ENCODE data around the gene MED27. TPM values are rescaled to one million over a fixed set of nuclear protein-coding genes. Genes with fewer than 3 reads are reported as not detected.

The MED27 gene
- total RNA-seq, 2 donors from 2014 or later = 12.0 to 18.8 TPM

DNA sequence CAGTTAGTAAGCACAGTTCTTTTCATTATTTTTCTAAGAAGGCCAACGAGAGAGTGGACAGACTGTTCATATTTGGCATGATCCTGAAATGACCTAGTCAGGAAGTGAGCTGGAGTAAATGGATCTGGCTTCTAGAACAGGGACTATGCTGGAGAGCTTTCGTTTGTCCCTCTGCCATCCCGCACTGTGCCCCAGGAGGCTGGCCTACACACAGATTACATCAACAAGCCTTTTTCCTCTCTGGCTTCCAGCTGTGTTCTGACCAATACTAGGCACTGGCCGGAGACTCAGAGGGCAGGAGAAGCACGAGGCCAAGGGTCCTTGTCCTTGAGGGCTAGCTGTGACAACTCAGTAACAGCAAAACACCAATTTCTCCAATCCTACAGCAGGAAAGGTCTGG is 127.8 kb downstream of the MED27 start:
- Histone ChIP-seq H3K36me3 (no peaks in the 10 kb centered on the region), H3K4me3 (no peak overlapping the region), H3K4me1 (no peaks in the 10 kb centered on the region), H3K27ac (no peak overlapping the region), H3K9ac (ENCODE audit: low read depth in 2 of 2, low read length in 2 of 2) (no peak overlapping the region), H3K9me3 (no peaks in the 10 kb centered on the region), H3K27me3 (no peaks in the 10 kb centered on the region)
- no peak for DNase-seq
- intact Hi-C loops (cut with DNase I) = no loop called here
- TF ChIP-seq, protein P1, sequence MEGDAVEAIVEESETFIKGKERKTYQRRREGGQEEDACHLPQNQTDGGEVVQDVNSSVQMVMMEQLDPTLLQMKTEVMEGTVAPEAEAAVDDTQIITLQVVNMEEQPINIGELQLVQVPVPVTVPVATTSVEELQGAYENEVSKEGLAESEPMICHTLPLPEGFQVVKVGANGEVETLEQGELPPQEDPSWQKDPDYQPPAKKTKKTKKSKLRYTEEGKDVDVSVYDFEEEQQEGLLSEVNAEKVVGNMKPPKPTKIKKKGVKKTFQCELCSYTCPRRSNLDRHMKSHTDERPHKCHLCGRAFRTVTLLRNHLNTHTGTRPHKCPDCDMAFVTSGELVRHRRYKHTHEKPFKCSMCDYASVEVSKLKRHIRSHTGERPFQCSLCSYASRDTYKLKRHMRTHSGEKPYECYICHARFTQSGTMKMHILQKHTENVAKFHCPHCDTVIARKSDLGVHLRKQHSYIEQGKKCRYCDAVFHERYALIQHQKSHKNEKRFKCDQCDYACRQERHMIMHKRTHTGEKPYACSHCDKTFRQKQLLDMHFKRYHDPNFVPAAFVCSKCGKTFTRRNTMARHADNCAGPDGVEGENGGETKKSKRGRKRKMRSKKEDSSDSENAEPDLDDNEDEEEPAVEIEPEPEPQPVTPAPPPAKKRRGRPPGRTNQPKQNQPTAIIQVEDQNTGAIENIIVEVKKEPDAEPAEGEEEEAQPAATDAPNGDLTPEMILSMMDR (IDR thresholded peaks at IDR 0.05) = no peak

DNA sequence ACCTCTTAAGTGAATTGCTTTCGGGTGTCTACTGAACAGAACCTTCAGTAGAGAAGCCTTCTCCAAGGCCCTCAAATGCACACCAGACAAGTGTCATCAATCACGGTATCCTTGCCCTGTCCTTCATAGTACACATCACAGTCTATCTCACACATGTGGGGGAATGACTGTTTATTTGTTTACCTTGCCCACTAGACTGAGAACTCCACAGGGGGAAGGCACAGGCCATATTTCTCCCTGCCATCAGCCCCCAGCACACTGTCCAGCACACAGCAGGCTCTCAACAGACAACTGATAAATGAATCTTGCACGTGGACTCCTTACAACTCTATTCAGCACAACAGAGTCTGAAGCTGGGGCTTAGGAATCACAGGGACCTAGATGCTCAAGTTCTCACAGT is 128.5 kb downstream of the MED27 start:
- TF ChIP-seq, protein P1 (IDR thresholded peaks at IDR 0.05) = no peak
- Histone ChIP-seq H3K27ac (no peak overlapping the region), H3K9me3 (no peaks in the 10 kb centered on the region), H3K4me3 (no peak overlapping the region), H3K9ac (ENCODE audit: low read depth in 2 of 2, low read length in 2 of 2) (no peak overlapping the region), H3K27me3 (no peaks in the 10 kb centered on the region), H3K4me1 (no peaks in the 10 kb centered on the region), H3K36me3 (no peaks in the 10 kb centered on the region)
- DNase-seq = no peak
- intact Hi-C loops (cut with DNase I) = no loop called here

DNA sequence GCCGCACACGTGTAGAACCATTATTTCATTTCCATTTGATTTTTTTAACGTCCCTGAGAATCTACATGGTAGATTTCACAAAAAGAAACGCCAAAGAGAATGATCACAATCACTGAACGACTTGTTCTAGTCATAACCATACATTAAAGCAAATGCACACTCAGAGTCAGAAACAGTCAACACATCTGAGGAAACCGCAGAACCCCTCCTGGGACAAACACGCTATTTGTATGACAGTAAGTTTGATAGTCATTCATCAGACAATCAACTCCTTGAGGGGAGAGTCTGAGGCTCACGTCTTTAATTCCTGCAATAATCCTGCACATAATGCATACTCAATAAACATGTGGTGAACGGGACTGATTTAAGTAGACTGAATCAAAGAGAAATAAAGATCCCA is 129.2 kb downstream of the MED27 start:
- Histone ChIP-seq H3K27ac (no peak overlapping the region), H3K4me1 (no peaks in the 10 kb centered on the region), H3K9me3 (no peaks in the 10 kb centered on the region), H3K27me3 (no peaks in the 10 kb centered on the region), H3K36me3 (no peaks in the 10 kb centered on the region), H3K9ac (ENCODE audit: low read depth in 2 of 2, low read length in 2 of 2) (no peak overlapping the region), H3K4me3 (no peak overlapping the region)
- TF ChIP-seq, protein P1 (IDR thresholded peaks at IDR 0.05) = no peak
- intact Hi-C loops (cut with DNase I) = no loop called here
- no peak for DNase-seq

DNA sequence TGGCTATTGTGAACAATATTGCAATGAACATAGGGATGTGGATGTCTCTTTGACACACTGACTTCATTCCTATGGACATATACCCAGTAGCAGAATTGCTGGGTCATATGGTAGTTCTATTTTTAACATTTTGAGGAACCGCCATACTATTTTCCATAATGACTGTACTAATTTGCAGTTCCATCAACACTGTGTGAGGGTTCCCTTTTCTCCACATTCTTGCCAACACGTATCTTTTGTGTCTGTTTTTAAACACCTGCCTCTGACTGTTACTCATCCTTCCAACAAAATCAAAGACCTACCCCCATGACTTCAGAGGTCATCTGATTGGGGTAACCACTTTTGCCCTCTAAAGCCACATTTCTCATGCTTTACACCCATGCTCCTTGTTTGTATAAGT is 133.5 kb downstream of the MED27 start:
- H3K9me3 ChIP-seq = no peaks in the 10 kb centered on the region
- H3K27me3 ChIP-seq = no peaks in the 10 kb centered on the region
- H3K9ac ChIP-seq (ENCODE audit: low read depth in 2 of 2, low read length in 2 of 2) = no peak overlapping the region
- no peak for DNase-seq
- no peaks in the 10 kb centered on the region for H3K36me3 ChIP-seq
- no peak overlapping the region for H3K27ac ChIP-seq
- TF ChIP-seq, protein P1 (IDR thresholded peaks at IDR 0.05) = no peak
- intact Hi-C loops (cut with DNase I) = no loop called here
- H3K4me1 ChIP-seq = no peaks in the 10 kb centered on the region
- H3K4me3 ChIP-seq = no peak overlapping the region

DNA sequence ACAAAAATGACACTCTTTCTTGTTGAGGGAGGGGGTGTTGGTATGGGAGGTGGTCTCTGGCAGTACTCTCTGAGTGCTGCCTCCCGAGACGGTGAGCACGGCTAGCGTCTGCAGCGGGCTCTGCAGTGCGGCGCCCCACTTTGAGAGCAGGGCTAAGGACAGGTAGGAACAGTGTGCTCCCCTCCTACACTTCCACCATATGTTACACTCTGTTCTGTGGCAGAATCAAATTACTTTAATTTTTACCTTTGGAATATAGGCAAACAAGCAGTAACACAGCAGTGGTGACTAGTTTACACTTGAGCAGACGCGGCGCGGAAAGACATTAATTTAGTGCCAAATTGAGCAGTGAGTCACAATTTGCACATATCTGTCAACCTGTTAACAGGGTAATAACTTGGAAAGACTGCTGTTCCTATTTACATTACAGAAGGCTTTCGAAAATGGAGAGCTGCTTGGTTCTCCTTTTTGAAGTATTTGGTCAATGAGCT is 136.3 kb downstream of the MED27 start:
- no peak overlapping the region for H3K9ac ChIP-seq (ENCODE audit: low read depth in 2 of 2, low read length in 2 of 2)
- TF ChIP-seq, protein P1 (IDR thresholded peaks at IDR 0.05) = no peak
- H3K27ac ChIP-seq = no peak overlapping the region
- intact Hi-C loops (cut with DNase I) = no loop called here
- no peaks in the 10 kb centered on the region for H3K27me3 ChIP-seq
- no peaks in the 10 kb centered on the region for H3K4me1 ChIP-seq
- no peak overlapping the region for H3K4me3 ChIP-seq
- no peaks in the 10 kb centered on the region for H3K9me3 ChIP-seq
- H3K36me3 ChIP-seq = no peaks in the 10 kb centered on the region
- no peak for DNase-seq

Measured in colonic mucosa (tissue), 4 donors.